CD4-positive, alpha-beta T cell treated with Interleukin-6 at 100 ng/mL for 8 hours (primary cell): ENCODE data around the gene MYO9A.

Experiments
- DNase-seq: peaks from one replicate; pipeline ENCODE4 v3.0.0-alpha.2; 2020; ENCODE audit warnings: mixed read lengths, low spot score

Gene MYO9A

GRCh38 chr15:71957026-71957425 is 160.9 kb downstream of the MYO9A start:
- DNase-seq: no peak

- DNase-seq: no peak
Observed at GRCh38 chr15:71951134-71951533, 166.8 kb downstream of the MYO9A start.

GRCh38 chr15:71945012-71945411 is 172.9 kb downstream of the MYO9A start:
- no peak for DNase-seq

GRCh38 chr15:71943806-71944205 is 174.1 kb downstream of the MYO9A start:
- no peak for DNase-seq

GRCh38 chr15:71939981-71940588 is 177.9 kb downstream of the MYO9A start:
- DNase-seq: no peak

DNA sequence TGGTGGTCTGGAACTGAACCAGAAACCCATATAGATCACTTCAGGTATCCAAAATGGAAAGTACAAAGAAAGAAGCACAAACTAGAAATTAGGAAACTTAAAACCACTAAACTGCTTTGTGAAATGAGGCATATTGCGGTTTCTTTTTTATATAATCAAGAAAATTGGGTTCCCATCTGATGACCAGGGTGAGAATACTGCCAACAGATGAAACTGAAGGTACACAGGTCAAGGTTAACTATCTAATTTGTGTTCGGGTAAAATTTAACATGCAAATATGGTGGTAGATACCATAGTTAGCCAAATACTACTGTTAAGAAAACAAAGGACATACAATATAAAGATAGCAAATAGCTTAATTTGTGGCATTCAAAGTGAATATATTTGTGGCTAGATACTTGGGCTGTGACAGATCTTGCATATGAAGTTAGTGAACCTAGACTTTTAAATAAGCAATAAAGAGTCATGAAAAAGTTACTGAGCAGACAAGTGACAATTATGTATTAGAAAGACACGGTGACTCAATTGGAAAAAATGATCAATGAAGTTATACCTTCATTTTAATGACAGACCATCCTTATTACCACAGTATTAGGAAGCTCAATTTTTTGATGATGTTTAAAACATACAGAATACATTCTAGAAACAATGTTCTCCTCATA is 180.2 kb downstream of the MYO9A start:
- DNase-seq: no peak

DNA sequence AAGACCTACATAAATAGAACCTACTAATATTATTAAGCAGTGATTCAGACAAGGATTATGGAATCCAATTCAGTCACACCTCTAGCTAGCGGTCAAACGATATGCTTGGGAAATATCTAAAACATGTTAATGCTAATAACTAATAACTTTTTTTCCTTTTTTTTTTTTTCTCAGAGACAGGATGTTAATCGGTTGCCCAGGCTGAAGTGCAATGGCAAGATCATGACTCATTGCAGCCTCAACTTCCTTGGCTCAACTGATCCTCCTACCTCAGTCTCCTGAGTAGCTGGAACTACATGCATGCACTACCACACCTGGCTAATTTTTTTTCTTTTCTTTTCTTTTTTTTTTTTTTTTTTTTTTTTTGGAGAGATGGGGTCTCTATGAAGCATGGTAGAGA is 183.5 kb downstream of the MYO9A start:
- no peak for DNase-seq

GRCh38 chr15:71932689-71933088 is 185.3 kb downstream of the MYO9A start:
- no peak for DNase-seq

- DNase-seq: no peak
Observed at GRCh38 chr15:71931261-71931660, 186.7 kb downstream of the MYO9A start.

DNA sequence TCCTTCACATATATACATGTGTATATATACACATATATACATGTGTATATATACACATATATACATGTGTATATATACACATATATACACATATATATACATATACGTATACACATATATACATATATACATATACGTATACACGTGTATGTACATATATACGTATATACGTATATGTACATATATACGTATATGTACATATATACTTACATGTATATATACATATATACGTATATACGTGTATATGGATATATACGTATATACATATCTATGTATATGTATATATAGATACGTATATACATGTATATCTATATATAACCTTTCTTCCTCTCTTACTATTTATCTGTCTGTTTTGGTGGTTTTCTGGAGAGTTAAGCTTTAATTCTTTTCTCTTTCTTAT is 192.8 kb downstream of the MYO9A start:
- DNase-seq: no peak

DNA sequence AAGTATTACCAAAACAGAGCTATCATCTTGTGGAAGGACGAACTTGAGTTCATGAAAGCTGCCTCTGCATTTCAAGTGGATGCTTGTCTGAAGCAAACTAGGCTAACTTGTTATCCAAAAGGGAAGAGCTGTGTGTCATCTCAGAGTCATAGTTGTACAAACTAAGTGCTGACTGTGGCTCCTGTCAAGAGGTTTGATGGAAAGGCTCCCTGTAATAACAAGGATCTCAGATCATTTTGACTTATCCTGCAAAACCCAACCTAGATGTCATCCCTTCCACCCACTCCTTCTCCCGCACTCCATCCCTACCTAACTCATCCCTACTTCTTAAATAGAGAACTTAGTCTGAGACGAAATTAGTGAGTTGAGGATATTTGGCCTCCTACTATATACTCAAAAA is 196.8 kb downstream of the MYO9A start:
- no peak for DNase-seq

DNA sequence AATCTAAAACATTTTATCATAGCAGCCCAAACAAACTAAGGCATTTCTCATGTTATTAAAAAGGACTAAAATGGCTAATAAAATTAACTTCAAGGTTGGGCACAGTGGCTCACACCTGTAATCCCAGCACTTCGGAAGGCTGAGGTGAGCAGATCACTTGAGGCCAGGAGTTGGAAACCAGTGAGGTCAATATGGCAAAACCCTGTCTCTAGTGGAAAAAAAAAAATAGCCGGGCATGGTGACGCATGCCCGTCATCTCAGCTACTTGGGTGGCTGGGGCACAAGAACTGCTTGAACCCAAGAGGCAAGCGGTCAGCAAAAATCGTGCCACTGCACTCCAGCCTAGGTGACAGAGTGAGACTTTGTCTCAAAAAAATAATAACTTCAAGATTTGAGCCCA is 197.4 kb downstream of the MYO9A start:
- no peak for DNase-seq

- DNase-seq: no peak
Observed at GRCh38 chr15:71916834-71917233, 201.1 kb downstream of the MYO9A start.

GRCh38 chr15:71914092-71914491 is 203.9 kb downstream of the MYO9A start:
- no peak for DNase-seq

GRCh38 chr15:71899674-71900073 is 218.3 kb downstream of the MYO9A start:
- no peak for DNase-seq

DNA sequence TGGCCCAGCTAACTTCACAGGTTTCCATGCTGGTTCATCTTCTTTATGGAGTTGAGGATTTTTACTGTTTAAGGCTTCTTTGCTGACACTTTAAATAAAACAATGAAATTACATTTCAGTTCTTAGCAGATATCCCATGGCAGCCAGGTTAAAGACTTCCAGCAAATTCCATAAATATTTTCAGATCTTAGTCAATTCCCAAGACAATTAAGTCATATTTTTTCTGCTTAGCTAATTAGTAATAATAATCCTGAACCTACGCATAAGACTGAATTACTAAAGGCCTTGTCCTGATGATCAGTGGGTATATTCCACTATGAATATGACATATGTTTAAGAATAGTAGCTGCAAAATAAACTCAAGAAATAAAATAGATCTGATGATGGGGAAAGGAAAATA is 224.3 kb downstream of the MYO9A start:
- no peak for DNase-seq

DNA sequence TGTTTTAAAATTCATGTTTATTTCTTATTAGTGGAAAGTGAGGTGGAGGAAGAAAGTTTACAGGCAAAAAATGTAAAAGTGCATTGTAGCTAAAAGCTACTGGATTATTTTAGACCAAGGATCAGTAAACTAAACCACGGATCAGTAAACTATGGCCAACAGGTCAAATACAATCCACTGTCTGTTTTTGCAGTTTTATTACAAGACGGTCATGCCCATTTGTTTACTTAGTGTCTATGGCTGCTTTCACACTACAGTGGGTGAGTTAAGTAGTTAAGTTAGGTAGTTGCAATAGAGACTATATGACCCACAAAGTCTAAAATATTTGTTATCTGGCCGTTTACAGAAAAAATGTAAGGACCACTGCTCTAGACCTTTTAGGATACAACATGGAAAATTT is 225.6 kb downstream of the MYO9A start:
- no peak for DNase-seq

DNA sequence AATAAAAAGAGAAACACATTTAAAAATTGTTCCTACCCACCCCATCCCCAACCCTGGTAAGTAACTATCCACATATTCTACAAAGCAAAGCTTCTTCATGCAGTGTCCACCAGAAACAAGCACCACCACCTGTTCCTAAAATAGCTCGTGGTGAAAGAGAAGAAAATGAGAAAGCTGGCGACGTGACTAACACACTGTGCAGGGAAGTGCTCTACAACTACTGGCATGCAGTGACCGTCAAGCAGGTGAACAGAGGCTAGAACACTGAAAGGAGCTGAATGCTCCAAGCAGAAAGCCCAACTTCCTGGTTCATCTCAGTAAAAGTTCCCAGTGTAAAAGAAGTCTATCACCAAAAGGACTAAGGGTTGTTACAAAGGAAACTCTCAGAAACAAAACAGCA is 226.9 kb downstream of the MYO9A start:
- DNase-seq: no peak

DNA sequence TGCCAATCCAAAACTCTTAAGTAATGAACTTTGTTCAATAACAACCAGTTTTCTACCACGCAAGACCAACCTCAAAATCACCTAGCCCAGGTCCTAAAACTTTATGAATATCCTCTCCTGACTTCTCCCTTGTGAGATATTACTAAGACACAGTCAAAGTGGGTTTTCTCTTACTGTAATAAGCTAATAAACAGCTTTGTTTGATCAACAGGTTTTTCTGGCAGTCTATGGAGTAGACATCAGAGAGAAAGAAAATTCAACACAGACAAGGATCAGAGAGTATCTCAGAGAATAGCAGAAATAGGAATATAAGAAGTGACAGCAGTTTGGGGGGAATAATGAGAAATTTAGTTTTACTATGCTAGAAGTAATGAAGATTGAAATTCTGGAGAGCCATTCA is 228.0 kb downstream of the MYO9A start:
- no peak for DNase-seq

- DNase-seq: no peak
Observed at GRCh38 chr15:71889385-71889784, 228.6 kb downstream of the MYO9A start.

- DNase-seq: no peak
Observed at GRCh38 chr15:71888797-71889196, 229.2 kb downstream of the MYO9A start.

DNA sequence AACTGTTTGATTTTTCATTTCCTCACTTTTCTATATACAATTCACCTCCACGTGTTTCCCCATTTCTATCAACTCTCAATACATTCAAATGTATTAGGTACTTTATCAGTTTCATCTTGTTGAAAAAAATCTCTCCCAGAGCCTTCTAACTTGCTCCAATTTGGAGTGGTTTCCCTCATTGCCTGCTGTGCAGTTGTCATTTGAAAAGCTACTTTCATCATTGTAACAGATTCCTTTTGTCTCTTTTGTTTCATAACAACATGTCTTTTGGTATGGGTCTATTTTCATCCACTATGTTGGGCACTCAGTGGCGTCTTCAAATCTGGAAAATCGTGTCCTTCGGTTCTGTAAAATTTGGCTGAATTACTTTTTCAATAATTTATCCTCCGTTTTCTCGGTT is 232.6 kb downstream of the MYO9A start:
- no peak for DNase-seq

GRCh38 chr15:71883447-71883846 is 234.5 kb downstream of the MYO9A start:
- DNase-seq: no peak

- DNase-seq: no peak
Observed at GRCh38 chr15:71880276-71880675, 237.7 kb downstream of the MYO9A start.
